SHP77 treated with DMSO at 0.1 percent for 48 hours (cell line): ENCODE data around the gene FHL3.

ENCODE experiments used
- DNase-seq: peaks from one replicate; lab custom pipeline; 2025; lab: John Stamatoyannopoulos, UW

Gene FHL3, protein sequence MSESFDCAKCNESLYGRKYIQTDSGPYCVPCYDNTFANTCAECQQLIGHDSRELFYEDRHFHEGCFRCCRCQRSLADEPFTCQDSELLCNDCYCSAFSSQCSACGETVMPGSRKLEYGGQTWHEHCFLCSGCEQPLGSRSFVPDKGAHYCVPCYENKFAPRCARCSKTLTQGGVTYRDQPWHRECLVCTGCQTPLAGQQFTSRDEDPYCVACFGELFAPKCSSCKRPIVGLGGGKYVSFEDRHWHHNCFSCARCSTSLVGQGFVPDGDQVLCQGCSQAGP

DNA sequence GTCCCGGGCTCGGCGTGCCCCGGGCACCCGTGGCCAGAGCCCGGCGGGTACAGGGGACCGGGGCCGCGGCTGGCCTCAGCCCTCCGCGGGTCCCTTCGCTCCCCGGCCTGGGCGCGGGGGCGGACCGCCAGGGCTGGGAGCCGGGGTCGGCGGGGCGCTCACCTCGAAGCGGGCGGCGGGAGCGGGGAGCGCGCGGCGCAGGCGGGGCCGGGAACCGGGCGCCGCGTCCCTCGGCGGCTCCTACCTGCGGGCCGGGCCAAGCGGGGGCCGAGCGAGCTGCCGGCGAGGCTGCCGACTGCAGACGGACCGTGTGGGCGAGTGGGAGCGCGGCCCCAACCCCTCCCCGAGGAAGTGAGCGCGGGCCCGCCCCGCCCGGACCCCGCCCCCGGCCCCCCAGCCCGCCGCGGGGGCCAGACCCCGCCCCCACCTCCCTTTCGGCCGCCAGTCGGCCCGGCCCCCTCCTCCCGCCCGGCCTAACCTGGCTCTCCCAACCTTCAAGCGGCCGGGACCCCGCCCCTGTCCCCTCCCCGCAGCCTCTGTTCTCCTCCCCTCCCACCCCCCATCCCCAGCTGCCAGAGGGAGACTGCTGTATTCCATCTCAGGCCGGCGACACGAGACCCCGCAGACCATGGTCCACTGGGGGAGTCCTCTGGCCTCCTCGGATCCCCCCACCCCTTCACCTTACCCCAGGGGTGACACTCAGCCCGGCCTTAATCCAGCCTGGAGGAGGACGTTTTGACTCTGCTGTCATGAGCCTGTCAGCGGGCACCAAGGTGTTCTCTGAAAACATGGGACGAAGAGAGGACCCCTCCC, at the start of gene FHL3:
Gene FHL3, minus strand, starts transcription at position 320 of the 813 bp plus-strand sequence. CDS start 6,102 bp downstream, outside the sequence.
- no peak for DNase-seq

DNA sequence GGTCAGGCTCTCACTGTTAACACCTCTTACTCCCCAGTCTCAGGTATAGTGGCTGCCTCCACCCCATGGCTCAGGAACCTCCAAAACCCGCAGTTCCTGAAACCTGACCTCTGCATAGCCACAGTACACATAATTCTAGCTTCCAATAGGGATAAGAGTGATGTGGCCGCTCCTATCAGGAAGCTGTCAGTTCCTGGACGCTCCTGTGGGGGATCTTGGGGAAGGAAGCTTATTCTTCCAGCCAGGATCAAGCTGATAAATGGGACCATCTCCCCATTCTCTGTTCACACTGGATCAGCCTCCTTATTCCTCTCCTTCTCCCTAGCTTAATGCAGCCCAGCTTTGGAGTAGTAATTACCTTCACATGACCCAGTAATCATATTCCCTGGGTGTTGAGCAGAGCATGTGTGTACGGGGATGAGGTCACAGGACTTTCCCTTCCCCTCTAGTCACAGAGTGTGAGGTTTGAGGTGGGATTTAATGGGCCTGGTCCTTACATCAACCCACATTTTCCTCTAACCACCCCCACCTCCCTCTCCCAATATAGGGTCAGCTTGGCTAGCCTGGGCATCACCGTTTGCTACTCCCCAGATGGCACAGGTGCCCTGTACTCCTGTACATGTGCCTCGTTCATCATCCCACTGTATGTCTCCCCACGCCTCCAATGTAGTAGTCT, 48.2 kb upstream of the FHL3 start:
- DNase-seq = no peak

DNA sequence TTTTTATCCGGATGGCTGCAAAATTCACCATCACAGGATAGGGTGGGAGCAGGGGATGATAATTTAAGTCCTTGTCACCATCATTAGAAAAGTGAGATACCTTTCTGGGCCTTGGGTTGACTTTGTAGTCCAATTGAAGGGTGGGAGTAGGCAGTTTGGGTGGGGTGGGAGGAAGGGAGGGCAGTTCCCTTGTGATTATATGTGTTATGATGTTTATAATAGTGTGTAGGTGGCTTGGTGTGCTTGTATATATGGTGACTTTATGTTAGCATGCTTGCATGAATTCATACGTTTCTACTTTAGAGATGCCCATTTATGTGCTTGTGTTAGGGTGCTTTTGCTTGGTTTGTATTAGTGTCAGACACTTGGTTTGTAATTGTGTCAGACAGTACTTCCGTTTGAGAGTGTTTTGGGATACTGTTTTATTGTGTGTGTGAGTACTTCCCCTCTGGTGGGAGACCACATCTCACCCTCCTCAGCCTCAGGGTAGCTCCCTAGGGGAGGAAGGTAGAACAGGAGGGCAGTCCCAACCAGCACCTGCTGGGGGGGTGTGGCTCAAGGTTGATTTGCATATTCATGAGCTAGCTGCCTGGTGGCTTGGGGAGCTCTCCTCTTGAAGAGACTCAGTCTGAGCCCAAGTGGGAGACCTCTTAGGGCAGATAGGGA, 47.6 kb upstream of the FHL3 start:
- DNase-seq = no peak

DNA sequence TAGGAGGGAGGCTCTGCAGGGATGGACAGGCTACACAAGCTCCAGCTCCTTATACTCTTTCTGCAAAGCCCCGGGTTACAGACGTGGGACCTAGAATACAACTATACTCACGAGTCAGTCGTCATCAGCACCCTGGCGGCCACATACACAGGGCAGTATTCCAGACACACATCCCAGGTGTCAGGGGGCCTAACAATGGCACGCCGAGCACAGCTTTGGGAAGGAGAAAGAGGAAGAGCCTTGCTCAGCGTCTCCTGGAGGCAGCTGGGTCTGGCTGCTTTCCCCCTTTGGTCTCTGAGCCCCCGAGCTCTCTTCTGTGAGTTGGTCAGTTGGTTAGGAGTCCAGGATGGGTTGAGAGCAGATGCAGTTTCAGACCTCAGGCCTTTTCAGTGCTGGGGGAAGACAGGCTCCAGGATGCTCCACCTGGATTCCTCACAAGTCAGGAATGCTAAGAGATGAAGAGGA, 45.8 kb upstream of the FHL3 start:
- DNase-seq = no peak

DNA sequence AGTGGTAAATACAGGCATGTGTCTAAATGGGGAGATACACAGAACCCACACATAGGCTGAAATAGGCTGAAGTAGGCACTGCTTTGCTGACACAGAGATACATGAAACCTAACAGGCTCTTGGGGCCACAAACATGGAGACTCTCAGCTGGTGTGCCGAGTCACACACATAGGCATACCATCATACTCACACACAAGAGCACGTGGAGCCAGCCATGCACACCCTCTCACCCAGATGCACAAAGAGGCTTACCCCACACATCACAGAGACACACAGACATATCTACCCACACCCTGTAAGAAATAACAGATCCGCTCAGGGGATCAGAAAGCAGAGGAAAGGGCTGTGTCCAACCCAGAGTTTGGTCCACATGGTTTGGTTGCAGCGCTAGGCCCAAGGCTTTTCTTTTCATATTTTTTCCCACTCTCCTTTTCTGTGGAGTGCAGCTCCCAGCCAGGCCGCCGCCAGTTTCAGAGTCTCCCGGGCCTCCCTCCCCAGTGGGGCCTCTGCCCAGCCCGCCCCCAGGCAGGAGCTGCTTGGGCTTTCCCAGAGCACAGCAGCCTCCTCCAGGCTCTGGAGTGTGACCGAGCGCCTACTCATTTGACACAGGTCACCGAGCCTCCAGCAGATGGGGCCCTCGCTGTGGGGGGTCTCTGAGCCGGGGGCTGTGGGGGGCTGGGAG, 45.2 kb upstream of the FHL3 start:
- no peak for DNase-seq

DNA sequence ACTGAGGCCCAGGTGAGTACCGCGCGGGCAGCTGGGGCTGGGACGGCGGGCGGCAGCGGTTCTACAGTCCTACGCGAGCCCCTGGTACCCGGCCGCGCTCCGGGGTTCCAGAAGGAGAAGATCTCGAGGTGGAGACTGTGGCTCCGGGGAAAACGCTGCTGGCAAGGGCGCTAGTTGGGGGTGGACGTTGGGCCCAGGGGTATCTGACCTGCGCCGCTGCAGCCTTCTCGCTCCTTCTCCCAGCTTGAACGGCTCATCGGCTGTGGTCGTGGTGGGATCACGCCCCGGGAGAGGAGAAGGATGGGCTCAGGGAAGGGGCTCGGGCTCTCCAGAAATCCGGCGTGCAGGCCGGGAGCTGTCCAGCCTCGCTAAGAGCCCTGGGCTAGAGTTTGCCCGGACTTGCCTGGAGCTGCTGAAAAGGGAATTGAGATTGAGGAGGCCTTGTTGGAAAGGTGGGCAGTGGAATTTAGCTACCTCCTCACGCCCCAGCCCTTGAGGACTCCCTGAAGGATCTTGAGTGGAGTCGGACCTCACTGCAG, 42.4 kb upstream of the FHL3 start:
- DNase-seq = no peak

DNA sequence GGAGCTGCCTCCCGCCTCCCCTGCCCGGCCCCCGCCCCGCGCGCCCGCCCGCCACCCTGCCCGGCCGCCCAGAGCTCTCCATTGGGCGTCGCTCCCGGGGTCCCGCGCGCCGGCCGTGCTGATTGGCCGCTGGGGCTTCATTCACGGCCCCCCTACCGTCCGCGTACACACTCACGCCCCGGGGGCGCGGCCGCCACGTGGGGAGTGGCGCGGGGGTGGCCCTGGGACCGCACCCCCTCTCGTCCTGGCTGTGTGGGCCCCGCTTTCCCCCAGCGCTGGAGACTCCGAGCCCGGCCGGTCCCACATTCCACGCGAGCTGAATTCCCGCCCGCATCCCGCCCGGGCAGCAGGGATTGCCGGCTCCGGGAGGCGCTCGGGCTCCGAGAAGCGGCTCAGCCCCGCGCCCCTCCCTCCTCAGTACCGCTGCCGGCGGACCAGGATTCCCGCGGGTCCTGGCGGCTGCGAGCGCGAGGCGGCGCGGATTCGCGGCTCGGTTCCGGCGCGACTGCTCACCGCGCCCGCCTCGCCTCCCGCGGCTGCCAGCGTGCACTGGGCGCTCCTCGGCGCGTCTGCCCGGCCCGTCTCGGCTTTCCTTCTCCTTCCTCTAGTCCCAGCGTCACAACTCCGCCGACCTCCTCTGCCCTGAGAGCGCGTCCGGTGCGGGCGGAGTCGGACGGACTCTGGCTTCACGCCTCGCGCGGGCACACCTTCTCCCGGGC, 41.7 kb upstream of the FHL3 start:
- no peak for DNase-seq

DNA sequence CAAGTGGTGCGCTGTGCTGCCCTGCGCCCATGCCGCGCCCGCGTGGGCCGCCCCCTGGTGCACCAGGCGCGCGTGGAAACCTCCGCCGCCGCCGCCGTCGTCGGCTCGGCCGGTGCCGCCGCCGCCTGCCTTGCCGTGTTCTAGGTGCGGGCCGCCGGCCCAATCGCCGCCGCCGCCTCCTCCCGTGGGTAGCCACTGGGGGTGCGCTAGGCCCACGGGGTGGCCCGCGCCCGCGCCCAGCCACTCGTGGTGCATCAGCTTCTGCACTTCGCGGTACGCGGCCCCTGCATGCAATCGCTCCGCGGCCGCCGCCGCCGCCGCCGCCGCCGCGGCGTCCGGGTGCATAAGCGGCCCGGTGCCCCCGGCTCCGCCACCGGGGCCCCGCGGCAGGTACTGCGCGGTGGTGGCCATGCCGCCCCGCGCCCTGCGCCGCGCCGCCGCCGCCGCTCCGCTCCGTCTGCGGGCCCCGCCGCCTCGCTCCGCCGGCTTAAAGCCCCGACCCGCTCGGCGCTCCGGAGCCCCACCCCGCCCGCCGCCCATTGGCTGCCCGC, 41.1 kb upstream of the FHL3 start, which contains the start of gene POU3F1:
Gene POU3F1, minus strand, starts transcription at position 461 of the 551 bp plus-strand sequence. Its CDS starts 50 bp downstream, at position 411.
- DNase-seq = no peak

DNA sequence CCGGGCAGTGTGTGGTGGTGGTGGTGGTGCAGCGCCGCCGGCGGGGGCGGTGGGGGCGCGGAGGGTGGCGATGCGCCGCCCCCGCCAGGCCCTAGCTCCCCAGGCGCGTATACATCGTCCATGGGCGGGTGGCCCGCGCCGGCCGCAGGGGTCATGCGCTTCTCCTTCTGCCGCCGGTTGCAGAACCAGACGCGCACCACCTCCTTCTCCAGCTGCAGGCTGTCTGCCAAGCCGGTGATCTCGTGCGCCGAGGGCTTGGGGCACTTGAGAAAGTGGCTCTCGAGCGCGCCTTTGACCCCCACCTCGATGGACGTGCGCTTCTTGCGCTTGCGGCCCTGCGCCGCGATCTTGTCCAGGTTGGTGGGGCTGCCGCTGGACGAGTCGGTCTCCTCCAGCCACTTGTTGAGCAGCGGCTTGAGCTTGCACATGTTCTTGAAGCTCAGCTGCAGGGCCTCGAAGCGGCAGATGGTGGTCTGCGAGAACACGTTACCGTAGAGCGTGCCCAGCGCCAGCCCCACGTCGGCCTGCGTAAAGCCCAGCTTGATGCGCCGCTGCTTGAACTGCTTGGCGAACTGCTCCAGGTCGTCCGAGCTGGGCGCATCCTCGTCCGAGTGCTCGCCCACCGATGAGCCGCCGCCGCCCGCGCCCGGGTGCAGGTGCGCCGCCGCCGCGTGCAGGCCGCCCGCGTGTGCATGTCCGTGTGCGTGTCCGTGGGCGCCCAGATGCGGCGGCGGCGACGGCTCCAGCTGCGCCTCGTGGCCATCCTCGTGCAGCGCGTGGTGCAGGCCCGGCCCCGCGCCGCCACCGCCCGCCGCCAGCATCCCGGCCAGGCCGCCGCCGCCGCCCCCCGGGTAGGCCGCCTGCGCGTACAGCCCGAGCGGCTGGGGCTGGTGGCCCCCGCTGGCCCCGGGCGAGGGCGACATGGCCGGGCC, 40.4 kb upstream of the FHL3 start:
- DNase-seq = no peak

DNA sequence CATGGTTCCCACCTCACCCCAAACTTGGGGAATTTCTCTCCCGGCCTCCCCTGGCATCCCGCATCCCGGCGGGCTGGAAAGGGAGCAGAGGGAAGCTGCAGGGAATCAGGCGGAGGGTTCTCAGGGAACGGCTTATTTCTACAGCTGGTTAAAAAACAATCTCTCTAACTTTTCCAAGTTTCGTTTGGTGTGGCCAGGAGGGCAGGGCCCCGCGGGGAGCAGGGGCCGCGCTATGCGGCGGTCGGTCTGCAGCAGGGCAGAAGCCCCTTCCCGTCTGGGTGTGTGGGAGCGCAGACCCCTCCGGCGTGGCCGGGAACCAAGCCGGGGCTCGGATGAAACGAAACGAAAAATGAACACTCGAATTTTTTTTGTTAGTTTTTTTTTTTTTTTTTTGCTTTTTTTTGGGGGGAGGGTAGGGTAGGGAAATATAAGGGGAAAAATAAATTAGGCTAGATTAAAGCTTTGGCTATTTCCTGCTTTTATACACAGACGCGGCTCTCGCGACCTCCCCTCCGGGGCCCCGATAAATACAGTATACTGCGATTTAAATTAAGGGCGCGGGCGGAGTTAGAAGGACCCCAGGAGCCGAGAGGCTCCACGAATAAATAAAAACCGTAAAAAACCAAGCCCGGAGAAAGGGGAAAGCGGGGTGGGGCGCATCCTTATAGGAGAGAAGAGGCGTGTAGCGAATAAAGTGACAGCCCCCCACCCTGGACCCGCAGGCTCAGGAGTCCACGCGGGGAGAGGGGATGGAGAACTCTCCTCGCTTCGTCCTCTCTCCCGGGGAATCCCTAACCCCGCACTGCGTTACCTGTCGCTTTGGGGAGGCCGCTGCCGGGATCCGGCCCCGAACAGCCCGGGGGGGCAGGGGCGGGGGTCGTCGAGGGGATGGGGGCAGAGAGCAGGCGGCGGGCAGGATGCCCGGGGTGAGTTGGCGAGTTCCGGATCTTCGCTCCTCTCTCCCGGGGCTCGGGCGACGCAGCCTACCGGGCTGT, 39.2 kb upstream of the FHL3 start:
- DNase-seq = no peak

DNA sequence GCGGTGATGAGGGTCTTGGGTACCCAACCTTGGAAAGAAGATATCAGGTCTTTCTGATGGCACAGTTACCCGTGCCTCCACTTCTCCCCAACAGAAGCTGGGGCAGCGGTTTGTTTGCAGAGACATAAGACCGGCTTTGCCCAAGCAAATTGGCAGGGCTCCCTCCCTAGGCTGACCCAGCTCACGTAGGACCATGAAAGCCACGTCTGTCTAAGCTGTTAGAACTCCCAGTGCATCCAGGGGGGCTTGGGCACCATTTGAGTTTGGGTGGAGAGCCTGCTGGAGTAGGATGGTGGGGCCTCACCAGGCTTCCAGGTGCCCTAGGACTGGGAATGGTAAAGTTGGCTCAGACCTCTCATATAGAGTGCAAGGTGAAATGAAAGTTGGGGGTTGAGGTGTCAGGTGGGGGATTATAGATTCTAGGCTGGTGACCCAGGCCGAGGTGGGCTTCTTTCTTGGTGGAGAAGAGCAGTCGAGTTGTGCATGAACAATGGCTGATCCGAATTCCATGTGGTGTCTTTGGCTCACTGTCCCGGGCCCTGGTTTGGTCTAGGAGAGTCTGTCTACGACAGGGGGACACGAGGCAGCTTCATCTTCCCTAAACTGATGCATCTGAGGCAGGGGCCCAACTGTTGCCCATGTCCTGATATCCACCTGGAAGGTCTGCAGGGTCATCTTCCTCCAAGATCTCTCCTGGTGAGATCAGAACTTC, 37.9 kb upstream of the FHL3 start:
- DNase-seq = no peak

DNA sequence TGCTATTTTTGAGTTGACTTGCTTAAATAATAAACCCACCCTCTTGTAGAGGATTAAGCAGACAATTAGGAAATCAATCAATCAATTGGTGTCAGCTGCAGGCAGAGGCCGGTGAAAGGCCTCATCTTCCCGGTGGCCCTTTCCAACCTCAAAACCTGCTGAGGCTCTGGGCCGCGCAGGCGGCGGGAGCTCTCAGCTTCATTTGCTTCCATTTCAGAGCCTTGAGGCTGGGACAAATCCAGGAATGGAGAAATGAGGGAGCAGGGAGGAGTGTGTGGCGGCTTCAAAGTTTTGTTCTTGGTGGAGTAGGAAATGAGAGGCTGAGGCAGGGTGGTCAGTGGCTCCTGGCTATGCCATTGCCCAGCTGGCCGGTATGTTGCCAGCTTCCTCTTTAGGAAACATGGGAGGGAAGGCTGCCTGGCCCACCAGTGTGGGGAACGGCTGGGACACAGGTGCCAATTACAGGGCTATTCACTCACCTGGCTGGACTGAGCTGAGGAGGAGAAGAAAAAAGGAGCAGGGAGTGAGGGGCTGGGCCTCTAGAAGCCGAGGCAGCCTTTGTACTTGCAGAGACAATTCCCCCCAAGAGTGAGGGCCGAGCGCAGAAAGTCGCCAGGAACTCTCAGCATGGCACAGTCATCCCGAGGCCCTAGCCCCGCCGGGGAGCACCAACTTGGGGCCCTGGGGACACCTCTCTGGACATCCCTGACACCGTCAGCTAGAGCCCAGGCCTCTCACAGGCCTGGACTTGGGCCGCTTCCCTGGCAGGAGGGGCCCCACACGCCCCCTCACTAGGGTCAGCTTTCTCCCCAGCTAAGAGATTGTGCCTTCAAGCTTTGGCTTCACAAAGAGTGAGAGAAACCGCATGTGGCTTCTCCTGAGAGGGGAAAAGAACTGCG, 36.9 kb upstream of the FHL3 start:
- no peak for DNase-seq

DNA sequence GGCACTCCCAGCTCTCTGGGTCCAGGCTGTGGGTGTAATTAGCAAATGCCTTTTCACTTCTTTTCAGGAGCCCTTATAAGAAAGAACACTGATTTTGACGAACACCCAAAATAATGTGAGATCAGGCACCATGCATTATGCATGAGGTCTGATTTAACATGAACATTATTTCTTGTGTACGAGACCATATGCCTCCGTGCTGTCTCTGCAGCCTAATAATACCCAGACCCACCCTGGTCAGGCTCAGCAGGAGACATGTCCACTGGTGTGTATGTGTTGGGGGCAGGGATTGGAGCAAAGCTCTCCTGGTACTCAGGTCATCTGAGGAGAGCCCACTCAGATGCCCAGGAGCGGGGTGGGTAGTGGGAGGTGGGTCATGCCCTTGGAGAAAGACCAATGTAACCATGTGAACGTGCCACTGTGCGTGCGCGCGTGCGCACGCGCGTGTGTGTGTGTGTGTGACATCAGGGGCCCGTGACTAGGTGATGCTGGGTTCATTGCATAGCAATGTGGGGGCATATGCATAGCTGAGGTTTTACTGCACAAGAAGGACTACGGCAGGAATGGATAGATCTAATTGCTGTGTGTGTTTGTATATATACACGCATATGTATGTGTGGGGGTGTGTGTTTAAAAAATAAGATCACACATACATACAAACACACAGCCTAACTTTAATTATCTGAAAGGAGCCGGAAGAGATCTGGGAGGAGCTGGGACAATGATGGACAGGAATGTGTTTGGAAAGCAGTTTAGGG, 34.2 kb upstream of the FHL3 start:
- no peak for DNase-seq

DNA sequence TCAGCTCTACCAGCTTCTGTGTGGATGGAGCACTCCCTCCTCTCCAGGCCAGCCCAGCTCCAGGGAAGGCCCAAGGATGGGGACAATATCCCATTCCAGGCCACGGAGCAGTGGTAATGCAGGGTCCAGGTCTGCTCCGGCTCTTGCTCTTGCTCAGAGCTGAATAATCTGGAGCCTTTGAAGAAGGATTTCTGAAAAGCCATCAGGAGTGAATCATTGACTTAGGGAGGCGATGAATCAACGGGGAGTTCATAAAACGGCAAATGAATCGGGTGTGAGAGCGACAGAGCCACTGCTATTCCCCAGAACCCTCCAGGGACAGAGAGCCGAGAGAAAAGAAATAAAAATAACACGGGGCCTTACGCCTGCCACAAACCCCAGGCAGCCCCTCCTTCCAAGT, 33.5 kb upstream of the FHL3 start:
- no peak for DNase-seq

DNA sequence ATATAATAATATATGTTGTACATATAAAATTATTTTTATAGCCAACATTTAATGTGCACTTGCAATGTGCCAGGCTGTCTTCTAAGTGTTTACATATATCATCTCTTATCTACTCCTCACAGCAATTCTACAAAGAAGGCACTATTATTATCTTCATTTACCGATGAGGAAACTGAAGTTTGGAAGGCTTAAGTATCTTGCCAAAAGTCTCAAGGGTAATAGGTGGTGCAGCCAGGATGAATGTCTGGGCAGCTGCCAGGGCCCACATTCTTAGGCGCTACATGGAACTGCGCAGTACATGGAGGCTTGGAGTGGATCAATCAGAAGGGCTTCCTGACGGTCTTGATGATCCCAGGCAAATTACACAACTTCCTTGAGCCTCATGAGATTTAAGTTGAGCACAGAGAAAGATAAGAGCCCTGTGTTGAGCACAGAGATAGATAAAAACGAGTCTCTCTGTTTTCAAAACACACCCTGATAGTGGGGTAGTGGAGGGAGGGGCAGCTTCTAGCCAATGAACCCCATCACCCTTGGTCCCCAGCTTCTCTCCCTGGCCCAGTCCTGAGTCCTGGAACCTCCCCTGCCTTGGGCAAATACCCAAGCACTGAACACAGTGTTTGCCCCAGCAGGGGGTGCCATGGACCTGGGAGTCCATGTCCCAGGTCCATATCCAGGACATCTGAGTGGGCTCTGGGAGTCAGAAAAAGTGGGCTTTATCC, 32.1 kb upstream of the FHL3 start:
- DNase-seq = no peak
